HG03097 (cell line): ENCODE measurements around the gene MBOAT7.

Source experiments
- ATAC-seq: cut with Tn5 transposase; IDR thresholded peaks from one replicate; pipeline ENCODE4 v1.9.1; 2021; ENCODE audit not compliant: unreplicated experiment, low FRiP score

MBOAT7 gene

GRCh38 chr19:54145541-54146158, 43.7 kb downstream of the MBOAT7 start:
- no peak for ATAC-seq

- ATAC-seq = no peak
These were observed 47.1 kb downstream of the MBOAT7 start for GRCh38 chr19:54142166-54142780.

GRCh38 chr19:54141356-54141755, 48.0 kb downstream of the MBOAT7 start:
- no peak for ATAC-seq

- ATAC-seq = no peak
These were observed 50.7 kb downstream of the MBOAT7 start for GRCh38 chr19:54138489-54139256.

- no peak for ATAC-seq
These were observed 51.5 kb downstream of the MBOAT7 start, which contains the start of gene CNOT3 for GRCh38 chr19:54137699-54138488. CNOT3 (plus strand) TSS chr19:54137762; CDS start chr19:54142979, 5,217 bp downstream.

- peak; percentile 79 for ATAC-seq
These were observed 52.3 kb downstream of the MBOAT7 start for GRCh38 chr19:54136864-54137698.

GRCh38 chr19:54136086-54136863, 53.1 kb downstream of the MBOAT7 start:
- ATAC-seq = no peak

GRCh38 chr19:54133957-54134590, 55.3 kb downstream of the MBOAT7 start:
- ATAC-seq = no peak

- no peak for ATAC-seq
These were observed 55.9 kb downstream of the MBOAT7 start for GRCh38 chr19:54133312-54133956.

GRCh38 chr19:54129617-54129996, 59.8 kb downstream of the MBOAT7 start:
- no peak for ATAC-seq

GRCh38 chr19:54128796-54129616, 60.4 kb downstream of the MBOAT7 start:
- ATAC-seq = no peak

- ATAC-seq = no peak
These were observed 61.0 kb downstream of the MBOAT7 start for GRCh38 chr19:54128441-54128725.

GRCh38 chr19:54127688-54128440, 61.5 kb downstream of the MBOAT7 start:
- ATAC-seq = no peak

- ATAC-seq = no peak
These were observed 63.7 kb downstream of the MBOAT7 start for GRCh38 chr19:54125713-54126112.

- no peak for ATAC-seq
These were observed 65.0 kb downstream of the MBOAT7 start for GRCh38 chr19:54124393-54124792.

- ATAC-seq = no peak
These were observed 65.7 kb downstream of the MBOAT7 start for GRCh38 chr19:54123682-54124081.
